GM19328 (cell line): ENCODE results near the gene SMAD6.
"Not testable (repeated sequence)": the region's sequence is repeated elsewhere in the genome, so short reads cannot be mapped to it uniquely, and the experiment has no call there.

Experiments
- ATAC-seq: cut with Tn5 transposase; IDR thresholded peaks from one replicate; pipeline ENCODE4 v1.9.1; 2021; ENCODE audit warnings: mild to moderate bottlenecking, moderate library complexity; ENCODE audit not compliant: unreplicated experiment

The SMAD6 gene

DNA sequence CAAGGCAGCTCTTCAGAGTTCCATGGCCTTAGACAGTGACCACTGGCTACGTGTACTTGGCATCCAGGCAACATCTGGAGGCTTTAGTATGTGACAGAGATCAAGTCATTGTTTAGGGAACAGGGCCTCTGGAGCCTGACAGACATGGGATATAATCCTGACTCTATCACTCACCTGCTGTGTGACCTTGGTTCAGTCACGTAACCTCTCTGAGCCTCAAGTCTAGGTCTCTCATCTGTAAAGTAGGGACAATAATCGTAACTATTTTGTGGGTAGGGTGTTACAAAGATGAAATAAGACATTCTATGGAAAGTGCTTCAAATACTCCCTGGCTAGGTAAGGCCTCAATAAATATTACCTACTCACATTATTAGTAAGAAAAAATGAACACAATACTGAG, 114.2 kb downstream of the SMAD6 start:
- ATAC-seq, result no peak

DNA sequence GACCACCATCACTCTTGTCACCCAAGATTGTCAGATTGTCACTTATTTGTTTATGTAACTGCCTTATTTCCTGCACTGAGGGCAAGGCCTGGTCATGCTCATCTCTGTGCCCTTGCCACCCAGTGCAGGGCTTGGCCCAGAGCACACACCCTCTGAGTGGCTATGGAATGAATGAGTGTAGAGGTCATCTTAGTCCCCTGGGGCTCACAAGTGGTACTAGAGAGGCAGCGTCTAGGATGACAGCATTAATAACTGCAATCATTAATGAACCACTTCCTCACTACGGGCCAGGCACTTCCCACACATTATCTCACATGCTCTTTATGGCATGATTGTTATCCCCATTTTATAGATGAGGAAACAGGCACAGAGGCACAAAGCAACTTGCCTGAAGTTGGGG, 117.0 kb downstream of the SMAD6 start:
- no peak for ATAC-seq

DNA sequence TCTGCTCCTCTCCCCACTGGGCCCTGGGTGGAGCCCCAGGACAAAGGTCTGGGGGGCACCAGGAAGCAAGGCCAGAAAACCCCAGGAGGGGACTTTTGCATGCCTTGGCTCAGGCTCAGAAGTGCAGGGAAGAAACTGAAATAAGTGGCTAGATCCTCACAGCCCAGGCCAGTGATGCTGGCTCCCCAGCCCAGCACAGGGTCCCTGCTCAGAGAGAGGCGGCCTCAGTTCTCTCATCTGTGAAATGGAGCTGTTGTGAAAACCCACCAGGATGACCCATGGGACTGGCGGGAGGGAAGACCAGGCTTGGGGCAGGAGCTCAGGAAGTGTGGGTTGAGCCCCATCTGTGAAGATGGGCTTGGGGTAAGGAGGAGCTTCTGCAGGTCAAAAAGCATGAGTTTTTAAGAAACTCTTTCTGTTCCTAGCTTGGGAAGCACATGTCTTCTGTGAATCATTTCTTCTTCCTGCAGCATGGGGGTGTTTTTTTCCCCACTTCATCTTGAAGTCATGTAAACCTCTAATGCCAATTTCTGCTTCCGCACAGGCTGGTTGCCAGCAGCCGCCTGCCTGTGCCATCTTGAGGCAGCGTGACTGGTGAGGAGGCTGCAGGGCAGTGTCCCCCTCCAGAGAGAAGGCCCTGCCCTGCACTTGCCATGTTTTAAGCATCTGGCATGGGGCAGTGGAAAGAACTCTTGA, 118.6 kb downstream of the SMAD6 start:
- ATAC-seq, result no peak

DNA sequence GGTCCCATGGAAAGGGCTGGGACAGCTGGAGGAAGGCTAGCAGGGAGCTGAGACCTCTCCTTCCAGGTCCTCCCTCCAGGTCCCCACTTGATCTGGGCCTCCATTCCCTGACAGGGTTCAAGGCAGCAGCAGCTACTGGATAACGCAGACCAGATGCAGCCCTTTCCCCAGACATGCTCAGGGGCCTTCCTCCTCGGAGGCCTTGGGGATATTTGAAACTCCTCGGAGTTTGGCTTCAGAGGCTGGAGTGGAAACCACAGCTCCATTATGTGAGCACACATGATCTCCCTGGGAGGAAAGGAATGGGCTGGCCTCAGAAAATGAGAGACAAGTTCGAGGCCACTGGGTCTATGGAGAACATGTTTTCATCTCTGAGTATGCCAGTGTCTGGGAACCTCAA, 119.3 kb downstream of the SMAD6 start:
- ATAC-seq, result no peak

DNA sequence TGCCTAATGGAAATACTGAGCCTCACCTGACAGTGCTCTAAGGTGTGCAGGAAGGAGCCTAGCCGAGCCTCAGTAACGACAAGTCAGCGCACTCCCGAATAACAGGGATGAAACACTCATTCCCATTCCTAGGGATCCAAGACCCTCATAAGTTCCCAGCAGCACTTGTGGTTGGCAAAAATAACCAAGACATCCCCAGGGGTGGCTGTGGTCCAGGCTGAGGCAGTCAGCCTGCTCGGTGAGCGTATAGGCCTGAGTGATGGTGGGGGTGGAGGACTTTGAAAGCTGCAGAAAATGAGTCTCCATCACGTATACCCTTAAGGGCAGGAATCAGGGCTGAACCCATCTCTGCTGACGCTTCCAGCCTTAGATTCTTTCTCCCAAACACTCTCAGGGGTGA, 120.1 kb downstream of the SMAD6 start:
- ATAC-seq, result no peak

DNA sequence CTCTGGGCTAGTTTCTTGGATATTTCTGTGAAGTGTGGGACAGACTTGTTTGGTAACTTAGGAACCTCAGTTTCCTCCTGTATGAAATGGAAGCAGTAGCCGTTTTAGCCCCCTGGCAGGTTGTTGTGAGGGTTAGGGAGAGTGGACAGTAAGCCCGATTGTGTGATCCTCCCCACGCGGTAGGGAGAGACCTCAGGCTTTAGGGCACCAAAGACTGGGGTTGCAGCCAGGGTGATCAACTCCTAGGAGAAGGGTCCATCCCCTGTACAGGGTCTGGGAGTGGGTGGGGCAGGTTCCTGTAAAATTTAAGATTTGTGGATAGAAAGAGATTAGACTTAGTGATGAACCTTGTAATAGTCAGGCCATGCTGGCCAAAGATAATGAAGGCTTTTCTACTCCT, 120.5 kb downstream of the SMAD6 start:
- no peak for ATAC-seq

DNA sequence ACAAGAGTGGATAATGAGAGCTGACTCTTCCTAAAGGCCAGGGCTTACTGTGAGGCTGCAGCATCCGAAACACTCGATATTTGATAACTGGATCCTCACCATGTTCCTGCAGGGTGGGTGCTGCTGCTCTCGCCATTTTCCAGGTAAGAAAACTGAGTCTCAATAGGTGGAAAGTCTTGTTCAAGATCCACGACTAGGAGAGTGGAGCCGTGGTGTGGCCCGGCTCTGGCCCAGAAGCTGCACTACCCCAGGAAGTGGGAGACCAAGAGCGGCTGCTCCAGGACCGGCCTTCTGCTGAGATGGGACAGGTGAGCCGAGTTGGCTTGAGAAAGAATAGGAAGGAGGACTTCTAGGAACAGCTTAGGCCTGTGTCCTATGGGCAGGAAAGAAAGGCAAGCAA, 121.6 kb downstream of the SMAD6 start:
- ATAC-seq, result no peak

DNA sequence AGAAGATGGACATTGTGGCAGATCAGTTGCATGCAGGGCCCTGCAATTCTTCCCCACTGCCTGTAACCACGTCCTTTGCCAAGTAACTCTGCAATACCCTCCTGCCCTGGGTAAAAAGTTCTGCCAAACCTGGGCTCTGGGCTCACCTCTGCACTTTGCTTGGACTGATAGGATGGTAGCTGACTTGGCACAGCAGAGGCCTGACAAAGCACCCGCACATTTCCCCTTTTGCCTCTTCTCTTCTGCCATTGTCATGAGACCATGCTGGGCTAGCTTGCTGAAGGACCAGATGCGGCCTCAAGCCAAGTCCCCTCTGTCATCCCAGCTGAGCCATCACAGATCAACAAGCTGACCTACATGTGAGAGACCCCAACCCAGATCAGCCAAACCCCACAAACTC, 122.4 kb downstream of the SMAD6 start:
- ATAC-seq, result no peak

DNA sequence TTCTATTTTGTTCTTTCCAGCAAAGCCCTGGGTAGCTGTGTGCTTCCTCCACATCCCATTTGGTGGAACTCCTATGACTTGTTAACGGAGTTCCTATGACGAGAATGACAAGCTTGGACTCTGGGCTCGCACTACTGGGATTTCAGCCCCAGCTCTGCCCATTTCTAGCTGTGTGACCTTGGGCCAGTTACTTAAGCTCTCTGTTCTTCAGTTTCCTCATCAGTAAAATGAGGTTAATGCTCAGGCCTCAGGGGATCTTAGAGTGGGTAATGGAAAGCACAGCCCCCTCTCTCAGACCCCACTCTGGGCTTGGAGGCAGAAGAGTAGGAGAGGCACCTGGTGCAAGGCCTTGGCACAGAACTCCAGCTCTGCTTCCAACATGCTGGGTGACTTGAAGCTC, 123.1 kb downstream of the SMAD6 start:
- no peak for ATAC-seq

DNA sequence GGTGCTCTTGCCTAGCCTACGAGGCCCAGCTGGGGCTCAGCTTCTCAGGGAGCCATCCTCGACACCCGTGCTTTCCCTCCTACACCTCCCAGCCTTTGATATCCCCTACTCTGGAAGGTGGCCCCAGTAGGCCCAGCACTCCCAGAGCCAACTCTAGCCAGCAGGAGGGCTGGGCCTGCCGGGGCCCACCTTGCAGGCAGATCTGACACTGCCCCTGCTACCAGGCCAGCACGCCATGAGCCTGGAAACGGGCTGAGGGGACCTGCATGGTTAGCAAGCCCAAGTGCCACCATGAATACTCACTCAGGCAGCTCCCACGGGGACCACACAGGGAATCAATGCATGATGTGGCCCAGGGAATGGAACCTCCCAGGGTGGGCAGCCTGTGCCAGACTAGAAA, 123.7 kb downstream of the SMAD6 start:
- no peak for ATAC-seq

DNA sequence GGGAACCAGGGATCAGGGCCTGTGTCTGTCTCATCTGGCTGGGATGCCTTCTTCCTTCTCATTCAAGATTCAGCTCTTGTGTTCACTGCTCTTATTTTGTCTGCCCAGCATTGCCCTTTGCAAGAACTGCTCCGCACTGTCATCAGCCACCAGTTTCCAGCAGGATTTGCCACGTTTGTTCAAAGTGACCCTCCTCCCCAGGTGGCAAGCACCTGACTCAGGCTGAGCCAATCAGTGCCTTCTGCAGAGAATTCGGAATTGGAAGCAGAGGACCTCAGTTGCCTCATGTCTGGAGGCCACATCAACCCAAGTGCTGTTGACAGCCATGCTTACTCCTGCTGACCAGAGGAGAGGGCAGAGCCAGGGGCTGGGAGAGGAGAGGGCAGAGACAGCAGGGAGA, 124.5 kb downstream of the SMAD6 start:
- no peak for ATAC-seq

DNA sequence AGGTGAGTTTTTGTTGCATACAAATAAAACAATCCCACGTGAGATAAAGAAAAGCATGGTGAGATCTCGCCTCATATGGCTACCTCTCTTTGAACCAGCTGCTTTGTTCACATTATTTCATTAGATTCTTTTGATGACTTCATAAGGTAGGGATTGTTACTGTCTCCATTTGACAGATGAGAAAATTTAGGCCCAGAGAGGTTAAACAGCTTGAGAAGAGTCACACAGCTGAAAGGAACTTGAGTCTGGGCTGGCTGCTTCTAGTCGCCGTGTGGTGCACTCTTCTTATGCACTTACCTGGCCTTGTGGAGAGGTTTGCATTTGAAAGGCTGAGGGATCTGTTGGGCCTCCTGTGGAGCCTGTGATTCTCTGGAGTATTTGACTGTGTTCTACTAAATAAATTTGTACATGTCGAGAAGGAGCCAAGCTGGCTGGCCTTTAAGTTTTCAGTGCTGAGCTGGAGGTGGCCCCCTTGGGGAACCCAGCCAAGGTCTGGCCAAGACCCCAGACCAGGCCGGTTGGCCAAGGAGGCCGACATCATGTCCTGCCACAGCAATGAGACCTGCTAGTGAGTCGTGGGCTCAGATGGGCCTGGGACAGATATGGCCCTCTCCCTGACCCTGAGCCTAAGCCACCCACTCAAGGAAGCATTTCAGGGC, 125.1 kb downstream of the SMAD6 start:
- no peak for ATAC-seq

DNA sequence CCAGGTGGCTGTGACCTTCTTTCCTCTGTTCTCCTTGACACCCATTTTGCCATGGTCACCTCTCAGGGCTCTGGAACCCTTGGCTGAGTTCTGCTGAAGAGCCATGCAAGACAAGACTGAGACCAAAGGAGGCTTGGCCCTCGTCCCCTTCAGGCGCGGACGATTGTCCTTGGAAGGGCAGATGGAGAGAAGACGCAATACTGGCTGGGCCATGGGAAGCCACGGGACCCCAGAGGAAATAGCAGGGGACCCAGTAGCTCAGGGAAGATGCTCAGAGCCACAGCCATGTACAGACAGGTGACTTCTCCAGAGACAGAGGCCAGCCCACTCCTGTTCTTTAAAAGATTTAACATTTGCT, 125.6 kb downstream of the SMAD6 start:
- ATAC-seq, result no peak

DNA sequence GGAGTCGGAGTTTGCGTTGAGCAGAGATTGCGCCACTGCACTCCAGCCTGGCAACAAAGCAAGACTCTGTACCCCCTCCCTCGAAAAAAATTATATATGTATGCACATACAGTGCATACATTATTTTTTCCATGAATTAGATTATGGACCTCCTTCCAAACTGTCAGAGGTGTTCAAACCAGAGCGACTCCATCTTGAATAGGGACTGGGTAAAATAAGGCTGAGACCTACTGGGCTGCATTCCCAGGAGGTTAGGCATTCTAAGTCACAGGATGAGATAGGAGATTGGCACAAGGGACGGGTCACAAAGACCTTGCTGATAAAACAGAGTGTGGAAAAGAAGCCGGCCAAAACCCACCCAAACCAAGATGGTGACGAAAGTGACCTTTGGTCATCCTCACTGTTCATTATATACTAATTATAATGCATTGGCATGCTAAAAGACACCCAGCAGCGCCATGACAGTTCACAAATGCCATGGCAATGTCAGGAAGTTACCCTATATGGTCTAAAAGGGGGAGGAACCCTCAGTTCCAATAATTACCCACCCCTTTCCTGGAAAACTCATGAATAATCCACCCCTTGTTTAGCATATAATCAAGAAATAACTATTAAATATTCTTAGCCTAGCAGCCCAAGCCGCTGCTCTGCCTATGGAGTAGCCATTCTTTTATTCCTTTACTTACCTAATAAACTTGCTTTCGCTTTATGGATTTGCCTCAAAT, 126.9 kb downstream of the SMAD6 start:
- ATAC-seq, result not testable (repeated sequence)

DNA sequence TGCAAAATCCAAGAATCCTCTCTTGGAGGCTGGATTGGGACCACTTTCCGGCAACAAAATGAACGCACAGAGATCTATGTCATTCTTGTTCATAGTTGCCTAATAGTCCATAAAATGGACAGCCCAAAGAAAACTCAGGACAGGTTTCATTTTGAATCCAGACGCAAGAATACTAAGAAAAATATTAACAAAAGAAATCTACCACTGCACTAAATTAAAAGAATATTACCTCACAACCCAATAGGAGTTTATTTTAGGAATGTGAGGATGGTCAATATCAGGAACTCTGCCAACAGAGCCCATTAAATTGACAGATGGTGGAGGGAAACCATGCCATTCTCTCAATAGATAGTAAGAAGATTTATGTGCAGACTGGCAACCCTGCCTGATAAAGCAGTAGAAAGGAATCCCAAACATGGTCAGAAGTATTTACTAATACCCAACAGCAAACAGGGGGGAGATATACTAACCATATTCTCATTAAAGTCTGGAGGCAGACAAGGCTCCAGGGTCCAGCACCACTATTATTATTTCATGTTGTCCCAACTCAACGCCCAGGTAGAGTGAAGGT, 127.6 kb downstream of the SMAD6 start:
- ATAC-seq, result no peak

DNA sequence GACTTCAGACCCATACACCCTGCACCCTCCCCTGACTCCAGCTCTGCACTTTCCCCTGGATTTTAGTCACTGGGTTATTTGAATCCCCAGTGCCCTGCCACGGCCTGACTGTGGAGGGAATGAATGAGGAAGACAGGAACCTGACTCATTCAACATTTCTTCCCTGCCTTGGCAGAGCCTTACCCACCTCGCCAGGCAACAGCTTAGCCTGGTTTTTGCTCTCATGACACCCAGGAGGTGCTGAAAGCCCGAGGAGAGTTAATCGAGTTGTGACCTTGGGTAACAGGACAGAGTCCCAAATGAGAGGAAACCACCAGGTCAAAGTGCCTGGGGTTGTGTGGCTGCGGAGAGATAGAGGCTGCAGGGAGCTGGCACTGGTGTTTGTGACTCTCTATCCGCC, 128.3 kb downstream of the SMAD6 start:
- no peak for ATAC-seq

DNA sequence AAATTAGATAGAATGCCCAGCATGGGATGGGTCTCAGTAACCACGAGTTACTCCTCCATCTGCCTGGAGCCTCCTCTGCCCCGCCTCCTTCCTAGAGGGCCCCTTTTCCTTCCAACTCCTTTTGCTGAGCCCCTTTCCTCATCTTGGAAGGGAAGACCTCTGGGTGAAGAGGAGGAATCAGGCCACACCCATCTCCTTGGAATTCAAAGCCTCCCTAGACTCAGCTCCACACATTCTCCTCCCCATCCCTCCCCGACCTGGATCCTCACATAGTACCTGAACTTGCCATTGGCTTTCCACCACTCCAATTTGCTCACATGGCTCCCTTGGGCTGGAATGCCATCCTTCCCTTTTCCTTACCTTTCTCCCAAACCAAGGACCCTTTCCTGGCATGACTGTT, 128.8 kb downstream of the SMAD6 start:
- ATAC-seq, result no peak

DNA sequence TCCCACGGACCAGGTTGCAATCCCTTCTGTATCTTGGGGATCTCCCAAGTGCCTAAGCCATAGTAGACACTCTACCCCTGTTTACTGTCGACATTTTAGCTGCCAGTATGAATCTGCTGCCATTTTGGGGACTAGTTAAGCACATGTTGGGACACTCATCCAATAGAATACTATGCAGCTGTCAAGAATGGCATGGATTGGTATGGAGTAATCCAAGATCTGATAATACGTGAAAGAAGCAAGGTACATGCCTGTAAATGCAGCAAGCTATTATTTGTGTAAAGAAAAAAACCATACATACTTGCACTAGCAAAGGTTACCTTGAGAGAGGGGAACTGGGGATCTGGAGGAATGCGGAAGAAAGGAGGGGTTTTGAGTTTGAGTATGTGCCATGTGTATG, 129.3 kb downstream of the SMAD6 start:
- ATAC-seq, result no peak

DNA sequence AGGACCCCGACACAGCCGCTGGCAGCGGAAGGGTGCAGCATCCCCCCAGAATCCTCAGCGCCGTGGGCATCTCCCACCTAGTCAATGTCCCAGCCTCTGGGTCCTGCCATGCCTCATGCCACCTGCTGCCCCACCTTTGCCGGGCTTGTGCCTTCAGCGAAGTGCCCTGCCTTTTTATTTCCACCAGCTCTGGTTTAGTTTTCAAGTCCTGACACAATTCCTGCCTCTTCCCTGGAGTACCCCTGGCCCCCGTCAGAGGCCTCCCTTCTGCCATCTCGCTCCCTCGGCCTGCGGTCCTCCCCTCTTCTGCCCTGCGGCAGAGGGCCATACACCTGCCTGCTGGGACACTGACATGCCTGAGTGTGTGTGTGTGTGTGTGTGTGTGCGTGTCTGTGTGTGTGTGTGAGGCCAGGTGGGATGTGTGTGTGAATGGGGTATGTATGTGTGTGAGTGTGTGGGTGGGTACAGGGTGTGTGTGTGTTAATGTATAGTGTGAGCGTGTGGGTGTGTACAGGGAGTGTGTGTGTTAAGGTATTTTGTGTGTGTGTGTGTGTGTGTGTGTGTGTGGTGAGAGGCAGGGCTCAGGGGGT, 129.9 kb downstream of the SMAD6 start:
- no peak for ATAC-seq
